Skeletal muscle cell (primary cell): Measurements from ENCODE around the gene GNG3.
"Not testable (repeated sequence)": the region's sequence is repeated elsewhere in the genome, so short reads cannot be mapped to it uniquely, and the experiment has no call there.

Experiments
- DNase-seq: peaks from one replicate; pipeline ENCODE4 v3.0.0-alpha.2; 2010; ENCODE audit warnings: low read depth
- H3K4me3 ChIP-seq: 2 replicates; pipeline ENCODE4 v1.5.1; 2011; ENCODE audit warnings: low read depth, mild to moderate bottlenecking, control low read depth, low read length, moderate library complexity

GNG3 gene

GRCh38 chr11:62715150-62716130 is 8.0 kb downstream of the GNG3 start:
- H3K4me3 ChIP-seq = no peak overlapping the region
- DNase-seq = no peak

- no peak for DNase-seq
- no peak overlapping the region for H3K4me3 ChIP-seq
Observed at GRCh38 chr11:62716206-62716605, 8.7 kb downstream of the GNG3 start.

GRCh38 chr11:62716816-62717215 is 9.3 kb downstream of the GNG3 start:
- no peak overlapping the region for H3K4me3 ChIP-seq
- DNase-seq = no peak

- H3K4me3 ChIP-seq = no peak overlapping the region
- DNase-seq = no peak
Observed at GRCh38 chr11:62719302-62719978, 12.0 kb downstream of the GNG3 start.

- DNase-seq = no peak
- no peak overlapping the region for H3K4me3 ChIP-seq
Observed at GRCh38 chr11:62721994-62722393, 14.5 kb downstream of the GNG3 start.

- DNase-seq = no peak
- H3K4me3 ChIP-seq = peak overlapping the region; percentile 99
Observed at GRCh38 chr11:62724171-62724570, 16.7 kb downstream of the GNG3 start.

- no peak for DNase-seq
Observed at GRCh38 chr11:62725646-62726045, 18.2 kb downstream of the GNG3 start.

GRCh38 chr11:62726156-62726914 is 18.9 kb downstream of the GNG3 start:
- H3K4me3 ChIP-seq = peak overlapping the region; percentile 99
- DNase-seq = no peak

More at GRCh38 chr11:62725646-62726045, 18.2 kb downstream of the GNG3 start:
- H3K4me3 ChIP-seq = peak overlapping the region; percentile 99

- DNase-seq = no peak
- peak overlapping the region; percentile 99 for H3K4me3 ChIP-seq
Observed at GRCh38 chr11:62726915-62727164, 19.4 kb downstream of the GNG3 start.

GRCh38 chr11:62727165-62727871 is 19.8 kb downstream of the GNG3 start, which contains the start of gene HNRNPUL2:
Gene HNRNPUL2 (minus strand): TSS chr11:62727457. CDS start chr11:62727156, 301 bp downstream.
- DNase-seq = peak; percentile 97
- peak within 1 kb of the TSS; percentile 99 for H3K4me3 ChIP-seq

- DNase-seq = peak; percentile 90
- peak overlapping the region; percentile 99 for H3K4me3 ChIP-seq
Observed at GRCh38 chr11:62727872-62728170, 20.3 kb downstream of the GNG3 start.

- DNase-seq = peak; percentile 60
- peak within 1 kb of the TSS; percentile 99 for H3K4me3 ChIP-seq
Observed at GRCh38 chr11:62728171-62728988, 20.9 kb downstream of the GNG3 start, which contains the start of gene TTC9C. Gene TTC9C (plus strand): TSS chr11:62728486. CDS start chr11:62728849, 363 bp downstream.

- peak overlapping the region; percentile 99 for H3K4me3 ChIP-seq
- not testable (repeated sequence) for DNase-seq
Observed at GRCh38 chr11:62730076-62730475, 22.6 kb downstream of the GNG3 start.

- no peak overlapping the region for H3K4me3 ChIP-seq
- DNase-seq = no peak
Observed at GRCh38 chr11:62732830-62733229, 25.4 kb downstream of the GNG3 start.

- DNase-seq = no peak
Observed at GRCh38 chr11:62737196-62737595, 29.7 kb downstream of the GNG3 start.

GRCh38 chr11:62747475-62748160 is 40.1 kb downstream of the GNG3 start:
- DNase-seq = no peak
- H3K4me3 ChIP-seq = no peak overlapping the region

More at GRCh38 chr11:62737196-62737595, 29.7 kb downstream of the GNG3 start:
- H3K4me3 ChIP-seq = no peak overlapping the region

- H3K4me3 ChIP-seq, DNase-seq: not testable (repeated sequence)
Observed at GRCh38 chr11:62749931-62750330, 42.5 kb downstream of the GNG3 start.

- no peak overlapping the region for H3K4me3 ChIP-seq
- DNase-seq = no peak
Observed at GRCh38 chr11:62752177-62752785, 44.8 kb downstream of the GNG3 start.
